ENCODE results near the gene TOPORS. TPM values are rescaled to one million over a fixed set of nuclear protein-coding genes. Genes with fewer than 3 reads are reported as not detected.

TOPORS gene
- 35.7 and 37.8 TPM in 2 replicates for total RNA-seq

GRCh38 chr9:32552172-32552872, at the start of gene TOPORS, which contains the start of gene SMIM27:
TSS of gene TOPORS (minus strand) at chr9:32552586. CDS start at chr9:32552436, 150 bp downstream.
TSS of gene SMIM27 (plus strand) at chr9:32552327. CDS start at chr9:32552435, 108 bp downstream.

GRCh38 chr9:32572900-32573523, 20.6 kb upstream of the TOPORS start, which contains the start of gene NDUFB6:
TSS of gene NDUFB6 (minus strand) at chr9:32573159. CDS start at chr9:32573060, 99 bp downstream.

GRCh38 chr9:32526041-32526706, 26.2 kb downstream of the TOPORS start, which contains the start of gene RIGI:
TSS of gene RIGI (minus strand) at chr9:32526196. CDS start at chr9:32526166, 30 bp downstream.

Other genes starting within 250 kb of the TOPORS start
- 80.6 and 86.9 TPM in 2 replicates for gene ACO1, start 167.9 kb downstream of the TOPORS start, total RNA-seq
- gene RIGI, start 26.4 kb downstream of the TOPORS start, total RNA-seq, result 15.3 and 22.6 TPM in 2 replicates
- 1.1 and 3.7 TPM in 2 replicates for gene SMIM27, start 259 bp downstream of the TOPORS start, total RNA-seq
- gene NDUFB6, start 20.6 kb upstream of the TOPORS start, total RNA-seq, result 16.1 and 26.8 TPM in 2 replicates
- not detected in 2 replicates for gene TAF1L, start 83.1 kb upstream of the TOPORS start, total RNA-seq
- gene TMEM215, start 231.0 kb upstream of the TOPORS start, total RNA-seq, result not detected in 2 replicates

Data from hair follicle dermal papilla cell (primary cell).